Breast epithelium (tissue), 4 donors: Measurements from ENCODE around the gene IRF1. TPM values are rescaled to one million over a fixed set of nuclear protein-coding genes. Genes with fewer than 3 reads are reported as not detected.

Experiments used
- DNase-seq, 2 donors: peaks; one replicate each; pipeline ENCODE4 v3.0.0-alpha.2; 2019; ENCODE audit warnings: low spot score in 2 of 2
- H3K27ac ChIP-seq, 2 donors: fragments of 200-600 bp; sonication (generic) in 1 of 2; one replicate each; pipeline ENCODE4 v1.5.1; 2016 to 2019; ENCODE audit warnings: mild to moderate bottlenecking in 1 of 2
- H3K27me3 ChIP-seq, 2 donors: fragments of 200-600 bp; sonication (generic) in 1 of 2; one replicate each; pipeline versions ENCODE4 v1.5.1 to v1.6.0; 2017 to 2019; ENCODE audit warnings: control low read depth in 1 of 2, mild to moderate bottlenecking in 1 of 2
- H3K36me3 ChIP-seq: fragments of 200-600 bp; one replicate; pipeline ENCODE4 v1.5.1; 2019
- H3K4me1 ChIP-seq, 2 donors: fragments of 200-600 bp; sonication (generic); one replicate each; pipeline ENCODE4 v1.5.1; 2016 to 2019; ENCODE audit warnings: control low read depth in 1 of 2
- H3K4me3 ChIP-seq, 3 donors: fragments of 200-600 bp; sonication (generic); 1 replicate in 2 of 3; 2 replicates in 1 of 3; pipeline ENCODE4 v1.5.1; 2016 to 2019; ENCODE audit warnings: mild to moderate bottlenecking in 3 of 3, moderate library complexity in 2 of 3
- H3K9me3 ChIP-seq, 2 donors: fragments of 200-600 bp; sonication (generic) in 1 of 2; one replicate each; pipeline ENCODE4 v1.5.1; 2016 to 2019; ENCODE audit warnings: control low read depth in 1 of 2
- POLR2A ChIP-seq: fragments of 450-650 bp; IDR thresholded peaks from one replicate; pipeline ENCODE4 v1.6.1; 2016; ENCODE audit warnings: antibody characterized with exemption, mild to moderate bottlenecking, moderate library complexity
- POLR2AphosphoS5 ChIP-seq, 3 donors: sonication (generic); formaldehyde crosslinking; IDR thresholded peaks; one replicate each; pipeline ENCODE4 v1.6.1; 2017; ENCODE audit warnings: antibody characterized with exemption in 3 of 3
- intact Hi-C: fragments of 100-400 bp; cut with DNase I; formaldehyde crosslinking; loops from one replicate; pipeline ENCODE4 v1.15.1; 2023; ENCODE audit warnings: low total_unique reads
- total RNA-seq, 3 donors: library from RNA; depleted of rRNA; stranded (reverse); fragments of >200 nt; gene quantifications; one replicate each; pipeline ENCODE4 v1.1.0, GENCODE V29; 2016
- TF ChIP-seq, protein P1 (sequence below), 3 donors: fragments of 450-650 bp; IDR thresholded peaks; one replicate each; pipeline ENCODE4 v1.5.1; 2016 to 2017; ENCODE audit warnings: antibody characterized with exemption in 3 of 3, mild to moderate bottlenecking in 3 of 3, moderate library complexity in 3 of 3

Gene IRF1
- total RNA-seq, 3 donors from 2014 or later, result 10.4 to 27.8 (median 18.0) TPM

- no peak for DNase-seq
- no peaks in the 10 kb centered on the region for H3K36me3 ChIP-seq
- TF ChIP-seq, protein P1, sequence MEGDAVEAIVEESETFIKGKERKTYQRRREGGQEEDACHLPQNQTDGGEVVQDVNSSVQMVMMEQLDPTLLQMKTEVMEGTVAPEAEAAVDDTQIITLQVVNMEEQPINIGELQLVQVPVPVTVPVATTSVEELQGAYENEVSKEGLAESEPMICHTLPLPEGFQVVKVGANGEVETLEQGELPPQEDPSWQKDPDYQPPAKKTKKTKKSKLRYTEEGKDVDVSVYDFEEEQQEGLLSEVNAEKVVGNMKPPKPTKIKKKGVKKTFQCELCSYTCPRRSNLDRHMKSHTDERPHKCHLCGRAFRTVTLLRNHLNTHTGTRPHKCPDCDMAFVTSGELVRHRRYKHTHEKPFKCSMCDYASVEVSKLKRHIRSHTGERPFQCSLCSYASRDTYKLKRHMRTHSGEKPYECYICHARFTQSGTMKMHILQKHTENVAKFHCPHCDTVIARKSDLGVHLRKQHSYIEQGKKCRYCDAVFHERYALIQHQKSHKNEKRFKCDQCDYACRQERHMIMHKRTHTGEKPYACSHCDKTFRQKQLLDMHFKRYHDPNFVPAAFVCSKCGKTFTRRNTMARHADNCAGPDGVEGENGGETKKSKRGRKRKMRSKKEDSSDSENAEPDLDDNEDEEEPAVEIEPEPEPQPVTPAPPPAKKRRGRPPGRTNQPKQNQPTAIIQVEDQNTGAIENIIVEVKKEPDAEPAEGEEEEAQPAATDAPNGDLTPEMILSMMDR (IDR thresholded peaks at IDR 0.05), result no peak
- TF ChIP-seq POLR2A, result no peak
- no peak for TF ChIP-seq POLR2AphosphoS5 (IDR thresholded peaks at IDR 0.05)
- H3K4me1 ChIP-seq, result peaks cover 0 to 3% of the 10 kb centered on the region in 2 donors
- H3K27ac ChIP-seq, result peak overlapping the region in 1 of 2 donors; percentile 75
- H3K9me3 ChIP-seq, result no peaks in the 10 kb centered on the region
- intact Hi-C loops, result loop anchor here (2.0 kb wide), 1 partner anchor 59 kb away; no protein-coding TSS in a partner anchor
- H3K27me3 ChIP-seq, result no peaks in the 10 kb centered on the region
- H3K4me3 ChIP-seq, result no peak overlapping the region
Measured at GRCh38 chr5:132458226-132458560, 32.4 kb downstream of the IRF1 start.

DNA sequence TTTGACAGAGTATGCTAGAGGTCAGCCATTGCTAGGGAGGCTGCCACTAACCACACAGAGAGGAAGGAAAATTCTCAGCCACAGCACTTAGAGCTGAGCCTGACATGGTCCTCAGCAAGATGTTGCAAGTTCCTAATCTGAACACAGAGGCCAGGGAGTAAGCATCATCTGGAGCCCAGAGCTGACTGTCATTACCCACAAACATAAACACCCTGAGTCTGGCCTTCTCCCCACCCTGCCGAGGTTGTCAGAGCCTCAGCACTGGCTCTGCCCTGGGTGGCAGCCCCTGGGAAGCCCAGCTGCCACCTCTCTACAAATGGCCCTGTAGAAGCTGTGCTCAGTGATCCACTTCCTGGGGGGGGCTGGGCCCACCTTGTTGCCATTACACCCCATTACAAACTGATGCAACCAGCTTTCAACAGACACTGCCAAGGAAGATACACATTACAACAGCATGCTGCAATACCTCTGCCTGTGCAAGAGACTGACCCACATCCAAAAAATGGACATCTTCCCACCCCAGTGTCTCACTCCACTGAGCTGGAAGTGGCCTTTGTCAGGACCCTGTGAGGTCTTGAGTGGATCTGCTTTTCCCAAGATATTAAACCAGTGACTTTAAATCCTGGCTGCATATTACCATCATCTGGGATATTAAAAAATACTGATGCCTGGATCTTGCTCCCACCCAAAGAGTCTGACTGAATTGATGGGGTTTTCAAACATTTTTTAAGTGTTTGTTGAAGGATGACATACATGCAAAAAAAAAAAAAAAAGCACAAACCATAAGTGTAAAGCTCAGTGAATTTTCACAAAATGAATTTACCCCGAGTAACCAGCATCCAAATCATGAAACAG is 33.0 kb downstream of the IRF1 start:
- H3K4me3 ChIP-seq, result no peak overlapping the region
- H3K4me1 ChIP-seq, result peaks cover 0 to 3% of the 10 kb centered on the region in 2 donors
- no peaks in the 10 kb centered on the region for H3K36me3 ChIP-seq
- intact Hi-C loops, result loop anchor here (2.0 kb wide), 1 partner anchor 59 kb away; no protein-coding TSS in a partner anchor
- no peaks in the 10 kb centered on the region for H3K9me3 ChIP-seq
- peak overlapping the region; percentile 82 to 85 for H3K27ac ChIP-seq
- DNase-seq, result no peak
- peak in 1 of 3 donors; percentile 95 for TF ChIP-seq POLR2AphosphoS5 (IDR thresholded peaks at IDR 0.05)
- TF ChIP-seq, protein P1 (IDR thresholded peaks at IDR 0.05), result no peak
- TF ChIP-seq POLR2A, result peak; percentile 19
- H3K27me3 ChIP-seq, result no peaks in the 10 kb centered on the region

DNA sequence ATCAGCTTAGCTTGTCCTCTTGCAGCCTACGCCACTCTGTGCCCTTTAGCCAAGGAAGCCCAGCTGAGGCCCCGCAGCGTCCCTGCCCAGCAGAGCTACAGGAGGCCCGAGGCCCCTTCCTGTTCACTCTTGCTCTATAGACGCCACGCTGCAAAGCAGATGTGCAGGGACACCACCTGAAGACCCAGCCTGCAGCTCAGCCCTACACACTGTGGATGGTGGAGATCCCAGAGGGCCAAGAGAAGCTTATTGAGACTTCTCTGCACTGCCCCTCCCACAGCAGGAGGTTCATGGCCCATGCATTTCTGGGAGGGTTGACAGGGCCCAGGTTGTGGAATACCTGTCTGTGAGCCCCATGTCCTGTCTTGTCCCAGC is 33.6 kb downstream of the IRF1 start:
- peaks cover 0 to 3% of the 10 kb centered on the region in 2 donors for H3K4me1 ChIP-seq
- H3K4me3 ChIP-seq, result no peak overlapping the region
- no peaks in the 10 kb centered on the region for H3K27me3 ChIP-seq
- no peak for DNase-seq
- H3K27ac ChIP-seq, result peak overlapping the region; percentile 82 to 85
- no peaks in the 10 kb centered on the region for H3K36me3 ChIP-seq
- TF ChIP-seq, protein P1 (IDR thresholded peaks at IDR 0.05), result no peak
- TF ChIP-seq POLR2AphosphoS5 (IDR thresholded peaks at IDR 0.05) (no peak), POLR2A (no peak)
- H3K9me3 ChIP-seq, result no peaks in the 10 kb centered on the region
- intact Hi-C loops, result no loop called here

DNA sequence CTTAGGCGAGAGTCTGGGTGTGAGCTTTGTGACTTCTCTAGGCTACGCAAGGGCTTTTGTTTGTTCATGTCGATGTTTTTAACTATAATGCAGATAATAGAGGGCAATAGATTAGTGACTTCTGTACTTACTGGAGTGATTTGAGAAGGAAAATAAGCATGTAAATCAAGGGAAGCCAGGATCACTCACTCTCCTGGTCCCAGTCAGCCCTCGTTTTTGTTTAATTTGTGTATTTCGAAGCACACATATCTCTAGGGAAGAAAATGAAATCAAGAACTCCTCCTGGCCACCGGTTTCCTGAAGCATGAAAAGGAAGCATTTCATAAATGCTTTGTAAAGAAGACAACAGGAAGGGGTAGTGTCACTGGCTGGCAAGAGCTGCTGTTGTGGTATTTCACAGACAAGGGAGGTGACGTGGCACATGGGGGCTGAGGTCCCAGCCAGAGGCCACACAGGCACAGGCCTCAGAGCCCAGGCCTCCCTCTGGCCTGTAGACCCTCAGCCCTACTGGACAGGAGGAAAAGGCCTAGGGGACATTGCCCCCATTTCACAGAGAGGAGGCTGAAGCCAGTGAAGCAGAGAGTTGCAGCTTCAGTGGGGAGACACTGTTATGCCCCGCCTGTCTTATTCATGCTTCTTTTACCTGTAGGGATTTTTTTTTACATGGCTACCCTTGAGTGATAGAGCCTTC is 34.1 kb downstream of the IRF1 start:
- peak in 1 of 2 donors; percentile 76 for DNase-seq
- peak in 1 of 3 donors; percentile 33 for TF ChIP-seq POLR2AphosphoS5 (IDR thresholded peaks at IDR 0.05)
- TF ChIP-seq, protein P1 (IDR thresholded peaks at IDR 0.05), result no peak
- Histone ChIP-seq H3K36me3 (no peaks in the 10 kb centered on the region), H3K4me1 (peaks cover 0 to 3% of the 10 kb centered on the region in 2 donors), H3K4me3 (no peak overlapping the region), H3K9me3 (no peaks in the 10 kb centered on the region), H3K27ac (peak overlapping the region; percentile 82 to 85), H3K27me3 (no peaks in the 10 kb centered on the region)
- intact Hi-C loops, result no loop called here
